AG04449 (cell line): Measurements from ENCODE around the gene CTNNBIP1.

ENCODE experiments used
- CTCF ChIA-PET: fragments of 350-600 bp; formaldehyde crosslinking; extraction: SDS; loops from one replicate; lab custom pipeline; 2021; ENCODE audit warnings: antibody characterized with exemption; lab: Yijun Ruan, JAX
- POLR2A ChIA-PET: fragments of 400-600, 350-600 bp; formaldehyde crosslinking; extraction: SDS; loops from one replicate; lab custom pipeline; 2020; ENCODE audit warnings: antibody characterized with exemption, inconsistent platforms; lab: Yijun Ruan, JAX
- DNase-seq: peaks from one replicate; pipeline ENCODE4 v3.0.0-alpha.2; 2010; ENCODE audit warnings: low read depth, low spot score
- H3K4me3 ChIP-seq: 2 replicates; pipeline ENCODE4 v1.5.1; 2011; ENCODE audit warnings: low read depth, mild to moderate bottlenecking, control low read depth, low read length
- TF ChIP-seq, protein P1 (sequence below): IDR thresholded peaks from one replicate; pipeline ENCODE4 v1.5.1; 2011; ENCODE audit warnings: mild to moderate bottlenecking, moderate library complexity, low read length, control low read depth, inconsistent platforms; ENCODE audit not compliant: insufficient read depth; ENCODE audit errors: missing control alignments

CTNNBIP1 gene

DNA sequence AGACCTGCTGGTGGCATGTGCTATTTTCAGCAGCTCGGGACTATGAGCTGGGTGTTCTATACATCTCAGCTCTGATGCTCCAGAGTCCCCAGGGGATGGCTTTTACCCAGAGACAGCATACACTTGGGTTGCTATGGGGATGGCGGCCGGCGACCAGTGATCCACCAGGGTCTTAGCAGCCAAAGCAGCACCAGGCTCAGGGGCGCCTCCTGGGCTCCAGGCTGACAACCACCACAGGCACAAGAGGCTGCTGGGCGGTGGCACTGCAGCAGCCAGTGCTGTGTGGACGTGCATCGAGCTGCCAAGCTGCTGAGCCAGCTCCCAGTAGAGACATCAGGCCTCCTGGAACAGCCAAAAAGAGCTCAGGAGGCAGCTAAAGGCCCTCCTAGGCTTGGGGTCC, 48.7 kb downstream of the CTNNBIP1 start:
- ChIA-PET CTCF (interaction anchor here (0.8 to 26.8 kb wide), 7 partner anchors 8 to 234 kb away, joined by 3 to 502 read pairs (median 19); no protein-coding TSS in a partner anchor), POLR2A (no interaction called here)
- H3K4me3 ChIP-seq, result no peak overlapping the region
- TF ChIP-seq, protein P1, sequence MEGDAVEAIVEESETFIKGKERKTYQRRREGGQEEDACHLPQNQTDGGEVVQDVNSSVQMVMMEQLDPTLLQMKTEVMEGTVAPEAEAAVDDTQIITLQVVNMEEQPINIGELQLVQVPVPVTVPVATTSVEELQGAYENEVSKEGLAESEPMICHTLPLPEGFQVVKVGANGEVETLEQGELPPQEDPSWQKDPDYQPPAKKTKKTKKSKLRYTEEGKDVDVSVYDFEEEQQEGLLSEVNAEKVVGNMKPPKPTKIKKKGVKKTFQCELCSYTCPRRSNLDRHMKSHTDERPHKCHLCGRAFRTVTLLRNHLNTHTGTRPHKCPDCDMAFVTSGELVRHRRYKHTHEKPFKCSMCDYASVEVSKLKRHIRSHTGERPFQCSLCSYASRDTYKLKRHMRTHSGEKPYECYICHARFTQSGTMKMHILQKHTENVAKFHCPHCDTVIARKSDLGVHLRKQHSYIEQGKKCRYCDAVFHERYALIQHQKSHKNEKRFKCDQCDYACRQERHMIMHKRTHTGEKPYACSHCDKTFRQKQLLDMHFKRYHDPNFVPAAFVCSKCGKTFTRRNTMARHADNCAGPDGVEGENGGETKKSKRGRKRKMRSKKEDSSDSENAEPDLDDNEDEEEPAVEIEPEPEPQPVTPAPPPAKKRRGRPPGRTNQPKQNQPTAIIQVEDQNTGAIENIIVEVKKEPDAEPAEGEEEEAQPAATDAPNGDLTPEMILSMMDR, result no peak
- no peak for DNase-seq

DNA sequence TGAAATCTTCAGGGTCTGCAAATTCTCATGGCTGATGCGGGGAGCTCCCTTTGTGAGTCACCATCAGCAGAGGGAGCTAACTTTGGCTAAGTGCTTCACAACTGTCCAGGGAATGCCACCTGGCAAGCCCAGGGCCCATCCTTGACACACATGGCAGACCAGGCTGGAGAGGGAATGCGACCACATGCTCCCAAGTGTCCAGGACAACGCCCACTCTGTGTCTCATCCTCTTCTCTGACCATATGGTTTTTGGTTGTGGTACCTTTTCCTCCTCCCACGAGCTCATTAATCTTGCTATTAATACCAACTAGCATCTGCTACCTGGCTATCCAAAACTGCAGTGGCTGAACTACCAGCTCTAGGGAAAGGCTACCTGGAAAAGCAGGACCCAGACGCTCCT, 49.2 kb downstream of the CTNNBIP1 start:
- TF ChIP-seq, protein P1, result no peak
- ChIA-PET POLR2A (no interaction called here), CTCF (interaction anchor here (0.8 to 26.8 kb wide), 6 partner anchors 9 to 233 kb away, joined by 3 to 502 read pairs (median 21); no protein-coding TSS in a partner anchor)
- no peak for DNase-seq
- H3K4me3 ChIP-seq, result no peak overlapping the region

DNA sequence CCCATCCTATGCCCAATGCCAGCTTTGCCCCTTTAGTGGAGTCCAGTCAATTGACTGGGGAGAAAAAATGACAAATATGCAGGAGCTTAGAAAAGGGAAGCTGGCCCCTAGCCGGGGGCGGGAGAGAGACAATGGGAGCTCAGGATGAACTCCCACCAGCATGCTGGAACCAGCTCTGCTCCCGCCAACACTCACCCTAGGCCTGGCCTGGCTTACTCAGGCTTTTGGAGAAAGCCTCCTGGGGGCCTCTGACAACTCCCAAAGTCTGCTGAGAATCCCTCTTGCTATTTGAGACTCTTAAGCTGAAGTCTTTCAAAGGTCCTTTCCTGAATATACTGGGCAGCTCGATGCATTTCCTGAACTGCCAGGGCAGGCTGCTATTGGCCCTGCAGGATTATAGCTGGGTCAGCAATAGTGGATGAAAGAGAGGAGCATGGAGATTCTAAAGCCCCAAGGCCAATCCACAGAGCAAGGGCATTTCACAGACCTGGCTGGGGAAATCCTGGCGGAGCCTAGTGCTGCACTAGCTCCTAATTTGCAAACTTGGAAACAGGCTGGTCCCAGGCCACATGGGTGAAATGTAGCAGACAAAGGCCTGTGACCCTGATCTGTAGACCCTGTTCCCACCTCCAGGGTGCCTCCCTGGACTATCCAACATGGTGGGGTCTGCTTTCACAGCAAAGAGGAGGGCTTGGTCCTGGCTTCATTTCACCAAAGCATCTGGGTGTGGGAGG, 50.6 kb downstream of the CTNNBIP1 start:
- TF ChIP-seq, protein P1, result no peak
- no peak for DNase-seq
- POLR2A ChIA-PET, result no interaction called here
- CTCF ChIA-PET, result interaction anchor here (0.9 to 26.8 kb wide), 7 partner anchors 23 to 244 kb away, joined by 3 to 502 read pairs (median 4); partner anchors contain the start of genes LZIC and NMNAT1
- no peak overlapping the region for H3K4me3 ChIP-seq

DNA sequence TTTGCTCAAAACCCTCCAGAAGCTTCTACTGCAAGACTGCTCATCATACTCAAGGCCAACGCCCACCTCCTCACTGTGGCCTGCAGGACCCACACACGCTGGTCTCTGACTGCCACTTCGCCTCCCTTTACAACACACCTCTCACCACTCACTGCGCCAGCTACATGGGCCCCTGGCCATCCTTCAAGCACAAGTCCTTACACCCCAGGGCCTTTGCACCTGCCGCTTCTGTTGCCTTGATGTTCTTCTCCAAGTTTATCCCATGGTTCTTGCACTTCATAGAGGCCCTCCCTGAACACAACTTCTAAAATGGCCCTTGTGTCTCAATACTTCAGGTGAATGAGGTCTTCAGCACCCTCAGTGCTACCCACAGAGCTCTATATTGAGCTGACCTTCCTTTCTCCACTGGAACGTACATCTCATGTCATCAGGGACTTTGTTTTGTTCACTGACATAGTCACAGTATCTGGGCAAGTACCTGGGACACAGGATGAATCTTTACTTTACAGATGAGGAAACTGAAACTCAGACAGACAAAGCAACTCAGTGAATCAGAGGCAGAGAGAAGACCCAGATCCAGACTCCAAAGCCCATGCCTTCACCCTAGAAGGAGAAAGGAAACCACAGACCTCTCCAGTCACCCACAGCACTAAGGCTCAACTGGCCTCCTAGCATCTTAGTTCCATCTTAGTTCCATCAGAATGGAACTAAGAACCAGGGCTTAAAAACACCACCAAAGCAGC, 51.6 kb downstream of the CTNNBIP1 start:
- TF ChIP-seq, protein P1, result no peak
- H3K4me3 ChIP-seq, result no peak overlapping the region
- DNase-seq, result no peak
- CTCF ChIA-PET, result interaction anchor here (0.5 to 26.8 kb wide), 8 partner anchors 23 to 243 kb away, joined by 3 to 502 read pairs (median 3); no protein-coding TSS in a partner anchor
- POLR2A ChIA-PET, result no interaction called here

DNA sequence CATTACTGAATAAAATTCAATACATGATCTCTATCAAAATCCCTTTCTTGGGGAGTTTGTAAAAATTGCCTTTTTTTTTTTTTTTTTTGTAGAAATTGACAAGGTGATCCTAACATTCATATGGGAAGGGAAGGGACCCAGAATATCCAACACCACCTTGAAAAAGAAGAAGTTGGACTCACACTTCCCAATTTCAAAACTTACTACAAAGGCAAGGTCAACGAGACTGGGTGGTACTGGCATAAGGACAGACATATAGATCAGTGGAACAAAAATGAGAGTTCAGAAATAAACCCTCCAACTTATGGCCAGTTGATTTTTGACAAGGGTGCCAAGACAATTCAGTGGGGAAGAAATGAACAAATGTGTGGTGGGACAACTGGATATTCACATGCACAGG, 54.9 kb downstream of the CTNNBIP1 start:
- ChIA-PET POLR2A (no interaction called here), CTCF (interaction anchor here (1.2 to 3.9 kb wide), 3 partner anchors 8 to 19 kb away, joined by 5 to 35 read pairs (median 19); no protein-coding TSS in a partner anchor)
- no peak for DNase-seq
- H3K4me3 ChIP-seq, result no peak overlapping the region
- TF ChIP-seq, protein P1, result no peak

DNA sequence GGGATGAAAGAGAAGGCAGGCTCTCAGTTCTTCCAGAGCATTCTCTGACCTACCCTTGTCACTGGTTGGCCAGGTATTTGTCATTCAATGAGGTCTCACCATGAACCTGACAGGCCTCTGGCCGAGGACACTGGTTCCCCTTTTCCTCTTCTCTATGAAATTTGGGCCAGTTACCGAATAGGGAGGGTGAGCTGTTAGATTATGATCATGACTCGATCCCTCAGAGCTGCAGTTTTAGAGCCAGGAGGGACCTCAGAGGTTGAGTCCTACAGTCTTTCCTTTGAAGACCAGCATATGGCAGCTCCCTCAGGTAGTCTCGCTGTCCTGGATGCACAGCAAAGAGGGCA, 56.8 kb downstream of the CTNNBIP1 start:
- no peak overlapping the region for H3K4me3 ChIP-seq
- ChIA-PET POLR2A (no interaction called here), CTCF (interaction anchor here (0.6 to 3.9 kb wide), 7 partner anchors 9 to 132 kb away, joined by 3 to 35 read pairs (median 4); no protein-coding TSS in a partner anchor)
- TF ChIP-seq, protein P1, result no peak
- no peak for DNase-seq
